Measurements from ENCODE around the gene KRTAP10-11.
"Not testable (repeated sequence)": the region's sequence is repeated elsewhere in the genome, so short reads cannot be mapped to it uniquely, and the experiment has no call there.

The KRTAP10-11 gene

DNA sequence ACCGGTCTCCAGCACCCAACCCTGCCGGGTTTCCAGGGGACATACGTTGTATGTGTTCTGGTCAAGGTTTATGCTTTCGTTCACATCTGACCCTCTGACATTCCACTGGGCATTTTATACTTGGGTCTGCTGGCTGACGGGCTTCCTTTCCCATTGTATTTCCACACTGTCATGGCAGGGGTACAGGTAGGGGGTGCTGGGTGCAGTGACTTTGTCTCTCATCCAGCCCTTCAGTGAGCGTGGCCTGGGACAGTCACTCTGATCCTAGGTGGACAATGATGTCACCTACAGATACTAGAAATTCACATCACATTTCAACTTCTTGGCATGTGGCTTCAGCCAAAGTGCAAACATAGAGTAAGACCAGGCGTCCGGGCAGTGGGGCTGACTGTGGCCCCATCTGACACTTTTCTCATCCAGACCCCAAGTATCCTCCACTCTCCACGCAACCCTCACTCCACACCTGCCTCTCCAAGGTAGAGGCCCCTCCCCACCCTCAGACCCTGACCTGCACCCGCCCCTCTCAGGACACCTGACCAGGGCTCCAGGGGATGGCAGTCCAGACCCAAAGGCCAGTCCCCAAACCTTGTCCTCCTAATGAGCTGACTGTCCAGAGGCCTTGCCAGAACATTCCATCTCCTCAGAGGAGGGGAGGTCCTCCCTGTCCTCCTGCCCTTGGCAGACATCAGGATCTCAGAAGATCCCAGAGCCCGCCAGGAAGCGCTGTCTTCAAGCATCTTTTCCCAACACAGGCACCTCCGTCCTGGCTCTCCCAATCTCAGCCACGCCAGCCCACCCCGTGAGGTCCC, 9.8 kb upstream of the KRTAP10-11 start:
- DNase-seq (ENCODE audit: low read depth): no peak
- H3K4me3 ChIP-seq (ENCODE audit: control insufficient read depth, low read depth, low read length): no peak overlapping the region
- TF ChIP-seq, protein P1, sequence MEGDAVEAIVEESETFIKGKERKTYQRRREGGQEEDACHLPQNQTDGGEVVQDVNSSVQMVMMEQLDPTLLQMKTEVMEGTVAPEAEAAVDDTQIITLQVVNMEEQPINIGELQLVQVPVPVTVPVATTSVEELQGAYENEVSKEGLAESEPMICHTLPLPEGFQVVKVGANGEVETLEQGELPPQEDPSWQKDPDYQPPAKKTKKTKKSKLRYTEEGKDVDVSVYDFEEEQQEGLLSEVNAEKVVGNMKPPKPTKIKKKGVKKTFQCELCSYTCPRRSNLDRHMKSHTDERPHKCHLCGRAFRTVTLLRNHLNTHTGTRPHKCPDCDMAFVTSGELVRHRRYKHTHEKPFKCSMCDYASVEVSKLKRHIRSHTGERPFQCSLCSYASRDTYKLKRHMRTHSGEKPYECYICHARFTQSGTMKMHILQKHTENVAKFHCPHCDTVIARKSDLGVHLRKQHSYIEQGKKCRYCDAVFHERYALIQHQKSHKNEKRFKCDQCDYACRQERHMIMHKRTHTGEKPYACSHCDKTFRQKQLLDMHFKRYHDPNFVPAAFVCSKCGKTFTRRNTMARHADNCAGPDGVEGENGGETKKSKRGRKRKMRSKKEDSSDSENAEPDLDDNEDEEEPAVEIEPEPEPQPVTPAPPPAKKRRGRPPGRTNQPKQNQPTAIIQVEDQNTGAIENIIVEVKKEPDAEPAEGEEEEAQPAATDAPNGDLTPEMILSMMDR (IDR thresholded peaks at IDR 0.05; ENCODE audit: control insufficient read depth, insufficient read depth, low read depth, low read length, missing control alignments): no peak

DNA sequence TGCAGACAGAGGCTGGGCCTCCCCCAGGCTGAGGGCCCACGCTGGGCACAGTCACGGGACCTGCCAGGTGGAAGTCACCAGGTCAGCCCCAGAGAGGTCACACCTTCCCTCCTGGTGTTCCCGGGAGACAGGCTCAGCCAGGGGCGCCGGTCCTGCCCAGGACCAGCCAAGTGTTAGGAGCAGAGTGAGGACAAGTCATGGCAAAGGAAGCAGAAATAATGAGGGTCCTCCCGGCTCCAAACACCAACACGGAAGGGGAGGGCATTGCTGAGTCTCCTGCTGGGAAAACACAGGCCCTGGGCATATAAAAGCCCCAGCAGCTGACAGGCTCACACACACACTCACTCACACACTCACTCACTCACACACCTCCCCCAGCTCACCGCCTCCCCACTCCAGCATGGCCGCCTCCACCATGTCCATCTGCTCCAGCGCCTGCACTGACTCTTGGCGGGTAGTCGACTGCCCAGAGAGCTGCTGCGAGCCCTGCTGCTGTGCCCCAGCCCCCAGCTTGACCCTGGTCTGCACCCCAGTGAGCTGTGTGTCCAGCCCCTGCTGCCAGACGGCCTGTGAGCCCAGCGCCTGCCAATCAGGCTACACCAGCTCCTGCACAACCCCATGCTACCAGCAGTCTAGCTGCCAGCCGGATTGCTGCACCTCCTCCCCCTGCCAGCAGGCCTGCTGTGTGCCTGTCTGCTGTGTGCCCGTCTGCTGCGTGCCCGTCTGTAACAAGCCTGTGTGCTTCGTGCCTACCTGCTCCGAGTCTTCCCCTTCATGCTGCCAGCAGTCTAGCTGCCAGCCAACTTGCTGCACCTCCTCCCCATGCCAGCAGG, 9.0 kb upstream of the KRTAP10-11 start, which contains the start of gene KRTAP10-10:
Gene KRTAP10-10 (plus strand): TSS at position 339 of the 833 bp plus-strand sequence. CDS start 62 bp downstream, at position 401.
- no peak within 1 kb of the TSS for H3K4me3 ChIP-seq (ENCODE audit: control insufficient read depth, low read depth, low read length)
- DNase-seq (ENCODE audit: low read depth): no peak
- TF ChIP-seq, protein P1 (IDR thresholded peaks at IDR 0.05; ENCODE audit: control insufficient read depth, insufficient read depth, low read depth, low read length, missing control alignments): no peak

DNA sequence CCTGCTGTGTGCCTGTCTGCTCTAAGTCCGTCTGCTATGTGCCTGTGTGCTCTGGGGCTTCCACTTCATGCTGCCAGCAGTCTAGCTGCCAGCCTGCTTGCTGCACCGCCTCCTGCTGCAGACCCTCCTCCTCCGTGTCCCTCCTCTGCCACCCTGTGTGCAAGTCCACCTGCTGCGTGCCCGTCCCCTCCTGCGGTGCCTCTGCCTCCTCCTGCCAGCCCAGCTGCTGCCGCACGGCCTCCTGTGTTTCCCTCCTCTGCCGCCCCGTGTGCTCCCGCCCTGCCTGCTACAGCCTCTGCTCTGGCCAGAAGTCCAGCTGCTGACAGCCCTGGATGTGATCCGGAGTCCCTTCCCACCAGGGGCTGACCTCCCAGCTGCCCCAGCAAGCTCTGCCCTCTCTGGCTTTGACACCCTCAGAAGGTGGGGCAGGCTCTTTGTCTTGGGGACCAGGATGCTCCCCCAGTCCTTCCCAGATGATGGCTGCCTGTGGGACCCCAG, 8.3 kb upstream of the KRTAP10-11 start:
- H3K4me3 ChIP-seq (ENCODE audit: control insufficient read depth, low read depth, low read length); DNase-seq (ENCODE audit: low read depth): not testable (repeated sequence)

DNA sequence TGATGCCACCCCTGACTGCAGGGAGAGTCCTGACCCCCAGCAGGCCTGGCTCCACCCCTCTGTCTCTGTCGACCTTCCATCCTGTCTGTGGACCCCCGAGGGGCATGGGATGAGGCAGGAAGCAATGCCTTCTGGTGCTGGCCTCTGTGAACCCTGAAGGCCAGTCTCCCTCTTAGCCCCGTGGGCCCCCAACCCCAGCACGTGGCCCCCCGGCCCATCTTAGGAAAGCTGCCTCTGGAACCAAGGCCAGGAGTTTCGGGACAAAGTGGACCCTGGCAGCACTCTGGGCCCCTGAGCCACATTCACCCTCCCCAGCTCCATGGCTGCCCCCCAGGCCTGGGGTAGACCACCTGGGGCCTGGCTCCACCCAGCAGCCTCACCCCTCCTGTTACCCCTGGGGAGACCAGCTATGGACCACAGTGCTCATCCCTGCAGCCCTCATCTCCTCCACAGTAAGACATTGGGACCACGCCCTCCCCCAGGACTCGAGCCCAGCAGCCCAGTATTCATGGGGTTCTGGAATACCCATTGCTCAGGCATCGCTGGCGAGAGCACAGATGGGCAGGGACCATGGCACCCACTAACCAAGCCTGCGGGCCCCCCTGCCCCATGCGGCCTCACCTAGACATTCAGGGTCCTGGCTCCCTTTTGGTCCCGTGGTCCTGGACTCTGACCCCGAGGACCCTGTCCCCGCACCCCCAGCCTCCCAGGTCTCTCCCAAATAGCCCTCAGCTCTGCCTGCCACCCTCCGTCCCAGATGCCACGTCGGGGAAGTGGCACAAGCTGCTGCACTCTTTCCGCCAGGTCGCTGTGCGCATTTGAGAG, 7.5 kb upstream of the KRTAP10-11 start:
- H3K4me3 ChIP-seq (ENCODE audit: control insufficient read depth, low read depth, low read length); DNase-seq (ENCODE audit: low read depth): not testable (repeated sequence)

DNA sequence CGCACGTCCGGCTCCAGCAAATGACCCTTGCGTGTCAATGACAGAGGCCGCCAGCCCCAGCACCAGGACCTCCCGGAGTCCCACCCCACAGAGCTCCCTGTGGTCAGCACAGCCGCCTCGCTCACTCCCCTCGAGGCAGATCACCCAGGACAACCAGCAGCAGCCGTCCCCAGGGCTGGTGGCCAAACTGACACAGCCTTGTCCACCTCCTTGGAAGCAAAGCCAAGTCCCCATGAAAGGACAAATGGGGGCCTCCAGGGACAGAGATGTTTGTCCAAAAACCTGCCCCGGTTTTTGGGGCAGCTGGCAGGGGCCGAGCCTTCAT, 6.9 kb upstream of the KRTAP10-11 start:
- no peak overlapping the region for H3K4me3 ChIP-seq (ENCODE audit: control insufficient read depth, low read depth, low read length)
- TF ChIP-seq, protein P1 (IDR thresholded peaks at IDR 0.05; ENCODE audit: control insufficient read depth, insufficient read depth, low read depth, low read length, missing control alignments): no peak
- DNase-seq (ENCODE audit: low read depth): no peak

DNA sequence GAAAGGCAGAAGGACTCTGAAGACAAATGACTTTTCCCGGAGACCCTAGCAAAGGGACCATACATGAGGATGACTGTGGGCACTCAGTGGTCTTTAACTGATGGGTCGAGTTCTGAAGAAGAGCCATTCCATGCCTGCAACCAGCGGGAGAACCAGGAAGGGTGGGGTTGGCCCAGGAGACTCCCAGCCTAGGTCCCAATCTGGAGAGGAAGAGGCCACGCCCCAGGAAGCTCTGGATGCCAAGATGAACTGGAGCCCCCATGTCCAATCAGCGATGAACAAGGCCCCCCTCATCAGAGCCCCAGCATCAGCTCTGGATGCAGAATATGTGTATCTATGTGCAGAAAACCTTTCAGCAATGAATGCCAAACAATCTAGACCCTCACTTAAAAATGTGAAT, 5.5 kb upstream of the KRTAP10-11 start:
- TF ChIP-seq, protein P1 (IDR thresholded peaks at IDR 0.05; ENCODE audit: control insufficient read depth, insufficient read depth, low read depth, low read length, missing control alignments): no peak
- DNase-seq (ENCODE audit: low read depth): no peak
- H3K4me3 ChIP-seq (ENCODE audit: control insufficient read depth, low read depth, low read length): no peak overlapping the region

DNA sequence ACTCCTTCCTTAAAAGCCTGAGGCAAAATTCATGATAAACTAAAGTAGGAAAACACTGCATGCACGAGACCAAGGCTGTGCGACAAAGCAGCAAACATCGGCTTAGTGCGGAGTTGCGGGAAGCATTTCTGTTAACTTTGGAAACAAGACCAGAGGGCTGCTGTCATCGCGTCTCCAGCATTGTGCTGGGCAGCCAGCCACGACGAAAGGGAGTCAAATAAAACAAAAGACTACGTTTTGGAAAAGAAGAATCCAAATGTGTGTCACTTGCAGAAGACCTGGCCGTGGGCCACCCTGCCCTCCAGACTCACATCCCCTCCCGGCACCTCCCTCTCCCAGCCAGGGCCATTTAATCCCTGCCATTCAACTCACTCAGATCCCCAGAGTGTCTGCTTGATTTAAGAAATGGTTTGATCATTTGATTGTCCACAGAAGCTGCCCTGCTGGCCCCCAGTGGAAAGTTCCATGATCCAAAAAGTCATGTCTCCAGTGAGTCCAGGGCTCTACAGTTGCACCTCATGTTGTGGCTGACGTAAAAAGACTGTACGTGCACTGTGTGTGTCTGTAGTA, 2.4 kb upstream of the KRTAP10-11 start:
- DNase-seq (ENCODE audit: low read depth): no peak
- H3K4me3 ChIP-seq (ENCODE audit: control insufficient read depth, low read depth, low read length): no peak overlapping the region
- TF ChIP-seq, protein P1 (IDR thresholded peaks at IDR 0.05; ENCODE audit: control insufficient read depth, insufficient read depth, low read depth, low read length, missing control alignments): no peak
